ENCODE measurements around the gene IMPA2. TPM values are rescaled to one million over a fixed set of nuclear protein-coding genes. Genes with fewer than 3 reads are reported as not detected.

Gene IMPA2
- total and polyA plus RNA-seq, 2 of the 13 experiments (the other 11 are each of a cell fraction or from before 2014, with no cell fraction given) = 37.8 to 71.8 TPM

DNA sequence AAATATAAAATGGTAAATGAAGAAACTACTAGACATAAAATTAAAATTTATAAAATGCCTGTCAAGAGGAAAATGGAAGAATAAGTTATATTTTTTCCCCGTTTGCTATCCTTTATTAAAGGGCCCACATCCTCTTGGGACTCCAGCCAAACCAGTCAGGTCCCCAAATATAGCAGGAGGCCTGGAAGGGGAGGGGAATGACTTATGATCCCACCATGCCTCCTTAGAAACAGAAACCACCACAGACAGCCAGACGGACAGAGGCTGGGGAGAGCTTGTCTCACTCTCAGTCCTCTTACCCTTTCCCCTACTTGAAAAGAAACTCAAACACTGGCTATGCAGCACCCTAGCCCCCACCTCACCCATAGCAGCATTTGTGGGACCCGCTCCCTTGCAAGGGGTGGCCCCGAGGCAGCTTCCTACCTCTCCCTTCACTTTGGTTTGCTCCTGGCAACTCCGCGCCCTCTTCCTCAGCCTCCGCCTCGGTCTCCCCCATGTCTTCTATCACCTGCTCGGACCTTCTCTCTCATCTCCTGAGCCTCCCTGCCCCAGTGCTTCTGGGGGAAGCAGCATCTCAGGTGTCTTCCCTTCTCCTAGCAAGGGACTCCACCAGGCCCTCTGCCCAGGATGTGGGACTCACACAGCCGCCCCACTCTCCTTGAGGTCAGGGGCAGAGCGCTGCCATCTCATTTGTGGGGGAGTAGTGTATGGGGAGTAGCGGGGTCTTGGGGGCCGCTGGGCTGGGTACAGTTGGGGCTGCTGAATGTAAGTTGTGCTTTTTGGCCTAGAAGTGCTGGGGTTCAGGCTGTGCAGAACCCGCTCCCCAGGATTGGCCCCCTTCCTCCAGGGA is 75.0 kb downstream of the IMPA2 start:
- FAIRE-seq (no peak), DNase-seq (ENCODE audit: low spot score) (no peak), ATAC-seq (no peak)
- H2AFZ ChIP-seq (ENCODE audit: low read length) = no peak overlapping the region
- H3K4me1 ChIP-seq (ENCODE audit: insufficient read depth, low read length) = no peaks in the 10 kb centered on the region
- no peaks in the 10 kb centered on the region for H3K9me3 ChIP-seq (ENCODE audit: low read length)
- no peak overlapping the region for H3K4me2 ChIP-seq (ENCODE audit: low read depth, low read length)
- H3K27me3 ChIP-seq (ENCODE audit: control insufficient read depth in 1 of 2, insufficient read depth in 2 of 2, low read length in 2 of 2) = peaks cover 0 to 8% of the 10 kb centered on the region in 2 experiments; a peak in 1 of 5 replicates
- no peaks in the 10 kb centered on the region for H3K79me2 ChIP-seq (ENCODE audit: insufficient read depth, low read length)
- no peak overlapping the region for H3K4me3 ChIP-seq (replicated peaks in 1 of 3; ENCODE audit: insufficient read depth in 1 of 3, low read depth in 2 of 3, low read length in 3 of 3)
- H3K9ac ChIP-seq (ENCODE audit: insufficient read depth, low read depth, low read length) = no peak overlapping the region
- H4K20me1 ChIP-seq (ENCODE audit: insufficient read depth, low read length) = no peaks in the 10 kb centered on the region
- WGBS (ENCODE audit: low lambda C conversion rate) = 38% methylated on average over 12 of the region's 14 CpGs
- BruUV-seq (replicated peaks) = no TSS peak
- TF ChIP-seq HNF4G (IDR thresholded peaks at IDR 0.05; ENCODE audit: borderline replicate concordance, low read depth, low read length) = no peak
- no peak for TF ChIP-seq HNF4G (CRISPR knock-in tag; IDR thresholded peaks at IDR 0.05; ENCODE audit: borderline replicate concordance, low read depth)
- POLR2A ChIA-PET = no interaction called here
- CTCF ChIA-PET (ENCODE audit: low intra/inter-chr PET ratio, low total read pairs) = no interaction called here
- H3K27ac ChIP-seq (ENCODE audit: extremely low read length, insufficient read depth, low read length) = no peak overlapping the region
- H3K36me3 ChIP-seq (replicated peaks in 1 of 2; ENCODE audit: control insufficient read depth in 1 of 2, insufficient read depth in 2 of 2, low read length in 2 of 2) = no peaks in the 10 kb centered on the region
- in situ Hi-C loops (cut with HindIII; ENCODE audit: extremely low pct_ligation_motif_present, low pct_unique_long_range_greater_than_20kb) = no loop called here
- intact Hi-C loops (cut with micrococcal nuclease; ENCODE audit: unreplicated experiment) = no loop called here

DNA sequence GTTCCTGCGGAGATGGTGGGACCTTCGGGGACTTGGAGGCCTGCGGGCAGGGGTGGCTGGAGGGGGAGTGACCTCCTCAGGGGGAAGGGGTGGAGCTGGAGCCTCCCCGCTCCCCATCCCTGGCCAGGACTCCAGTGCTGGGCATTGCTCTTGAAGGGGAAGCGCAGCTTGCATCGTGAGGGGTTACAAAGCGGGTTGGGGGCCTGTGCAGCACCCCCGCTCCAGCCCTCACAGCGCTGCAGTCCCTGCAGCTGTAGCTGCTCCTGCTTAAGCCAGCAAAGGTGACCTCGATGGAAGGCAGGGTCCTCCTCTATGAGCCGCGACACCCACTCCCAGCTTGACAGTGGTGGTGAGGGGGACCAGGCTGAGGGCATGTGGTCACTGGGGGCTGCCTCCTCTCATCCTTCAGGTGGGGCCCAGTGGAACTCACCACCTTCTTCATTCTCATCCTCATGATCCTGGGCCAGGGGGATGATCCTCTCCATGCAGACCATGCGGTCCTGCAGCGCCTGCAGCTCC is 75.6 kb downstream of the IMPA2 start:
- WGBS (ENCODE audit: low lambda C conversion rate) = 26% methylated on average over 4 of the region's 14 CpGs
- no peaks in the 10 kb centered on the region for H3K9me3 ChIP-seq (ENCODE audit: low read length)
- H3K4me3 ChIP-seq (replicated peaks in 1 of 3; ENCODE audit: insufficient read depth in 1 of 3, low read depth in 2 of 3, low read length in 3 of 3) = no peak overlapping the region
- no TSS peak for BruUV-seq (replicated peaks)
- no peaks in the 10 kb centered on the region for H3K79me2 ChIP-seq (ENCODE audit: insufficient read depth, low read length)
- no peak overlapping the region for H3K9ac ChIP-seq (ENCODE audit: insufficient read depth, low read depth, low read length)
- POLR2A ChIA-PET = no interaction called here
- no peaks in the 10 kb centered on the region for H4K20me1 ChIP-seq (ENCODE audit: insufficient read depth, low read length)
- no peaks in the 10 kb centered on the region for H3K36me3 ChIP-seq (replicated peaks in 1 of 2; ENCODE audit: control insufficient read depth in 1 of 2, insufficient read depth in 2 of 2, low read length in 2 of 2)
- ATAC-seq (no peak), DNase-seq (ENCODE audit: low spot score) (no peak), FAIRE-seq (no peak)
- no peak overlapping the region for H2AFZ ChIP-seq (ENCODE audit: low read length)
- H3K27me3 ChIP-seq (ENCODE audit: control insufficient read depth in 1 of 2, insufficient read depth in 2 of 2, low read length in 2 of 2) = peaks cover 0 to 8% of the 10 kb centered on the region in 2 experiments; a peak in 1 of 5 replicates
- intact Hi-C loops (cut with micrococcal nuclease; ENCODE audit: unreplicated experiment) (no loop called here), in situ Hi-C loops (cut with HindIII; ENCODE audit: extremely low pct_ligation_motif_present, low pct_unique_long_range_greater_than_20kb) (no loop called here)
- CTCF ChIA-PET (ENCODE audit: low intra/inter-chr PET ratio, low total read pairs) = no interaction called here
- H3K27ac ChIP-seq (ENCODE audit: extremely low read length, insufficient read depth, low read length) = no peak overlapping the region
- no peak overlapping the region for H3K4me2 ChIP-seq (ENCODE audit: low read depth, low read length)
- H3K4me1 ChIP-seq (ENCODE audit: insufficient read depth, low read length) = no peaks in the 10 kb centered on the region
- no peak for TF ChIP-seq ZNF335 (CRISPR knock-in tag; IDR thresholded peaks at IDR 0.05)
- no peak for TF ChIP-seq CBX1 (IDR thresholded peaks at IDR 0.05; ENCODE audit: low read depth)
- TF ChIP-seq KAT7 (CRISPR knock-in tag; IDR thresholded peaks at IDR 0.05; ENCODE audit: borderline replicate concordance) = no peak
- no peak for TF ChIP-seq ZNF724P (CRISPR knock-in tag; IDR thresholded peaks at IDR 0.05; ENCODE audit: borderline replicate concordance)
- TF ChIP-seq, protein P1, sequence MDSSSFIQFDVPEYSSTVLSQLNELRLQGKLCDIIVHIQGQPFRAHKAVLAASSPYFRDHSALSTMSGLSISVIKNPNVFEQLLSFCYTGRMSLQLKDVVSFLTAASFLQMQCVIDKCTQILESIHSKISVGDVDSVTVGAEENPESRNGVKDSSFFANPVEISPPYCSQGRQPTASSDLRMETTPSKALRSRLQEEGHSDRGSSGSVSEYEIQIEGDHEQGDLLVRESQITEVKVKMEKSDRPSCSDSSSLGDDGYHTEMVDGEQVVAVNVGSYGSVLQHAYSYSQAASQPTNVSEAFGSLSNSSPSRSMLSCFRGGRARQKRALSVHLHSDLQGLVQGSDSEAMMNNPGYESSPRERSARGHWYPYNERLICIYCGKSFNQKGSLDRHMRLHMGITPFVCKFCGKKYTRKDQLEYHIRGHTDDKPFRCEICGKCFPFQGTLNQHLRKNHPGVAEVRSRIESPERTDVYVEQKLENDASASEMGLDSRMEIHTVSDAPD (CRISPR knock-in tag; IDR thresholded peaks at IDR 0.05) = no peak
- TF ChIP-seq SMAD1 (CRISPR knock-in tag; IDR thresholded peaks at IDR 0.05; ENCODE audit: borderline replicate concordance, low read depth) = no peak
- TF ChIP-seq, protein P2, sequence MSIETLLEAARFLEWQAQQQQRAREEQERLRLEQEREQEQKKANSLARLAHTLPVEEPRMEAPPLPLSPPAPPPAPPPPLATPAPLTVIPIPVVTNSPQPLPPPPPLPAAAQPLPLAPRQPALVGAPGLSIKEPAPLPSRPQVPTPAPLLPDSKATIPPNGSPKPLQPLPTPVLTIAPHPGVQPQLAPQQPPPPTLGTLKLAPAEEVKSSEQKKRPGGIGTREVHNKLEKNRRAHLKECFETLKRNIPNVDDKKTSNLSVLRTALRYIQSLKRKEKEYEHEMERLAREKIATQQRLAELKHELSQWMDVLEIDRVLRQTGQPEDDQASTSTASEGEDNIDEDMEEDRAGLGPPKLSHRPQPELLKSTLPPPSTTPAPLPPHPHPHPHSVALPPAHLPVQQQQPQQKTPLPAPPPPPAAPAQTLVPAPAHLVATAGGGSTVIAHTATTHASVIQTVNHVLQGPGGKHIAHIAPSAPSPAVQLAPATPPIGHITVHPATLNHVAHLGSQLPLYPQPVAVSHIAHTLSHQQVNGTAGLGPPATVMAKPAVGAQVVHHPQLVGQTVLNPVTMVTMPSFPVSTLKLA (IDR thresholded peaks at IDR 0.05) = no peak
- TF ChIP-seq ZFYVE20 (CRISPR knock-in tag; IDR thresholded peaks at IDR 0.05; ENCODE audit: borderline replicate concordance, low read depth) = no peak
- no peak for TF ChIP-seq ZZZ3 (CRISPR knock-in tag; IDR thresholded peaks at IDR 0.05; ENCODE audit: borderline replicate concordance)
- TF ChIP-seq, protein P3, sequence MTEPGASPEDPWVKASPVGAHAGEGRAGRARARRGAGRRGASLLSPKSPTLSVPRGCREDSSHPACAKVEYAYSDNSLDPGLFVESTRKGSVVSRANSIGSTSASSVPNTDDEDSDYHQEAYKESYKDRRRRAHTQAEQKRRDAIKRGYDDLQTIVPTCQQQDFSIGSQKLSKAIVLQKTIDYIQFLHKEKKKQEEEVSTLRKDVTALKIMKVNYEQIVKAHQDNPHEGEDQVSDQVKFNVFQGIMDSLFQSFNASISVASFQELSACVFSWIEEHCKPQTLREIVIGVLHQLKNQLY (CRISPR knock-in tag; IDR thresholded peaks at IDR 0.05) = no peak
- TF ChIP-seq, protein P4, sequence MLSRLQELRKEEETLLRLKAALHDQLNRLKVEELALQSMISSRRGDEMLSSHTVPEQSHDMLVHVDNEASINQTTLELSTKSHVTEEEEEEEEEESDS (CRISPR knock-in tag; IDR thresholded peaks at IDR 0.05; ENCODE audit: borderline replicate concordance) = no peak

Data from HepG2 (cell line).